Measurements from ENCODE around the gene CPEB3. TPM values are rescaled to one million over a fixed set of nuclear protein-coding genes. Genes with fewer than 3 reads are reported as not detected.

Gene CPEB3
- total and polyA plus RNA-seq, 4 donors: 2.1 to 8.4 (median 5.1) TPM

- peak; percentile 73 for TF ChIP-seq MAX (IDR thresholded peaks at IDR 0.05)
- TF ChIP-seq, protein P1, sequence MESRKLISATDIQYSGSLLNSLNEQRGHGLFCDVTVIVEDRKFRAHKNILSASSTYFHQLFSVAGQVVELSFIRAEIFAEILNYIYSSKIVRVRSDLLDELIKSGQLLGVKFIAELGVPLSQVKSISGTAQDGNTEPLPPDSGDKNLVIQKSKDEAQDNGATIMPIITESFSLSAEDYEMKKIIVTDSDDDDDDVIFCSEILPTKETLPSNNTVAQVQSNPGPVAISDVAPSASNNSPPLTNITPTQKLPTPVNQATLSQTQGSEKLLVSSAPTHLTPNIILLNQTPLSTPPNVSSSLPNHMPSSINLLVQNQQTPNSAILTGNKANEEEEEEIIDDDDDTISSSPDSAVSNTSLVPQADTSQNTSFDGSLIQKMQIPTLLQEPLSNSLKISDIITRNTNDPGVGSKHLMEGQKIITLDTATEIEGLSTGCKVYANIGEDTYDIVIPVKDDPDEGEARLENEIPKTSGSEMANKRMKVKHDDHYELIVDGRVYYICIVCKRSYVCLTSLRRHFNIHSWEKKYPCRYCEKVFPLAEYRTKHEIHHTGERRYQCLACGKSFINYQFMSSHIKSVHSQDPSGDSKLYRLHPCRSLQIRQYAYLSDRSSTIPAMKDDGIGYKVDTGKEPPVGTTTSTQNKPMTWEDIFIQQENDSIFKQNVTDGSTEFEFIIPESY (IDR thresholded peaks at IDR 0.05): no peak
- peak; percentile 75 to 87 for TF ChIP-seq HNF4A (conservative IDR thresholded peaks at IDR 0.05)
- peak; percentile 57 for TF ChIP-seq YY1 (IDR thresholded peaks at IDR 0.05)
- no peak for TF ChIP-seq TAF1 (conservative IDR thresholded peaks at IDR 0.05)
- peak; percentile 50 to 57 for TF ChIP-seq RAD21 (IDR thresholded peaks at IDR 0.05)
- TF ChIP-seq FOXA2 (IDR thresholded peaks at IDR 0.05): peak; percentile 8
- TF ChIP-seq EGR1 (IDR thresholded peaks at IDR 0.05; ENCODE audit: low read depth in 2 of 2): no peak
- no peak for TF ChIP-seq GABPA (IDR thresholded peaks at IDR 0.05 in 1 of 2, conservative IDR thresholded peaks at IDR 0.05 in 1 of 2)
- TF ChIP-seq JUND (IDR thresholded peaks at IDR 0.05): peak; percentile 24 to 26
- TF ChIP-seq NR2F2 (IDR thresholded peaks at IDR 0.05): peak; percentile 31
- TF ChIP-seq HNF4G (IDR thresholded peaks at IDR 0.05): peak; percentile 58
- peak; percentile 85 for TF ChIP-seq REST (IDR thresholded peaks at IDR 0.05)
- peak; percentile 53 to 62 for TF ChIP-seq RXRA (IDR thresholded peaks at IDR 0.05)
- peak; percentile 79 for TF ChIP-seq SP1 (IDR thresholded peaks at IDR 0.05)
- WGBS: 4% methylated on average over 8 of the region's 8 CpGs
- Histone ChIP-seq H3K4me3 (ENCODE audit: low read depth in 1 of 3, low read length in 3 of 3) (peak overlapping the region; percentile 33 to 49 (median 47)), H3K27me3 (ENCODE audit: control insufficient read depth in 4 of 4, insufficient read depth in 4 of 4, low read length in 3 of 4) (no peaks in the 10 kb centered on the region), H3K36me3 (ENCODE audit: control insufficient read depth in 4 of 4, insufficient read depth in 3 of 4, low read depth in 1 of 4, low read length in 3 of 4) (no peaks in the 10 kb centered on the region), H3K27ac (ENCODE audit: low read depth in 1 of 2, low read length in 2 of 2) (peak overlapping the region; percentile 69 to 83), H3K4me1 (ENCODE audit: control insufficient read depth in 4 of 4, insufficient read depth in 4 of 4, low read length in 3 of 4) (peaks cover 4 to 42% (median 29%) of the 10 kb centered on the region in 4 donors), H3K9me3 (ENCODE audit: control insufficient read depth in 4 of 4, low read length in 3 of 4) (no peaks in the 10 kb centered on the region), H3K9ac (ENCODE audit: low read depth in 1 of 2, low read length in 2 of 2) (peak overlapping the region; percentile 28 to 86)
- DNase-seq (ENCODE audit: low spot score): peak; percentile 34
Observed at GRCh38 chr10:92242910-92243671, 47.8 kb downstream of the CPEB3 start.

GRCh38 chr10:92242380-92242779, 48.5 kb downstream of the CPEB3 start:
- no peaks in the 10 kb centered on the region for H3K9me3 ChIP-seq (ENCODE audit: control insufficient read depth in 4 of 4, low read length in 3 of 4)
- peaks cover 5 to 49% (median 31%) of the 10 kb centered on the region in 4 donors for H3K4me1 ChIP-seq (ENCODE audit: control insufficient read depth in 4 of 4, insufficient read depth in 4 of 4, low read length in 3 of 4)
- TF ChIP-seq HNF4A (conservative IDR thresholded peaks at IDR 0.05) (no peak), MAX (IDR thresholded peaks at IDR 0.05) (no peak), JUND (IDR thresholded peaks at IDR 0.05) (no peak), EGR1 (IDR thresholded peaks at IDR 0.05; ENCODE audit: low read depth in 2 of 2) (no peak), NR2F2 (IDR thresholded peaks at IDR 0.05) (no peak), RAD21 (IDR thresholded peaks at IDR 0.05) (no peak), HNF4G (IDR thresholded peaks at IDR 0.05) (no peak), REST (IDR thresholded peaks at IDR 0.05) (no peak)
- TF ChIP-seq, protein P1 (IDR thresholded peaks at IDR 0.05): no peak
- no peaks in the 10 kb centered on the region for H3K27me3 ChIP-seq (ENCODE audit: control insufficient read depth in 4 of 4, insufficient read depth in 4 of 4, low read length in 3 of 4)
- 51% methylated on average over 2 of the region's 2 CpGs for WGBS
- no peak for DNase-seq (ENCODE audit: low spot score)
- no peak overlapping the region for H3K9ac ChIP-seq (ENCODE audit: low read depth in 1 of 2, low read length in 2 of 2)
- no peak overlapping the region for H3K4me3 ChIP-seq (ENCODE audit: low read depth in 1 of 3, low read length in 3 of 3)
- H3K27ac ChIP-seq (ENCODE audit: low read depth in 1 of 2, low read length in 2 of 2): no peak overlapping the region
- H3K36me3 ChIP-seq (ENCODE audit: control insufficient read depth in 4 of 4, insufficient read depth in 3 of 4, low read depth in 1 of 4, low read length in 3 of 4): no peaks in the 10 kb centered on the region

Measured in liver (tissue), 9 donors.